ENCODE measurements around the gene FBXL16. TPM values are rescaled to one million over a fixed set of nuclear protein-coding genes. Genes with fewer than 3 reads are reported as not detected.
"Not testable (repeated sequence)": the region's sequence is repeated elsewhere in the genome, so short reads cannot be mapped to it uniquely, and the experiment has no call there.

The FBXL16 gene
- total RNA-seq, 1 experiment from 2014 or later, result 12.0 TPM

- DNase-seq (ENCODE audit: low read depth), result no peak
Observed at GRCh38 chr16:692356-693108, 13.1 kb downstream of the FBXL16 start.

- DNase-seq (ENCODE audit: low read depth), result not testable (repeated sequence)
Observed at GRCh38 chr16:691242-691641, 14.4 kb downstream of the FBXL16 start.

GRCh38 chr16:689175-689897 lies 16.3 kb downstream of the FBXL16 start:
- no peak for DNase-seq (ENCODE audit: low read depth)

GRCh38 chr16:687499-687898 lies 18.1 kb downstream of the FBXL16 start:
- no peak for DNase-seq (ENCODE audit: low read depth)

- no peak for DNase-seq (ENCODE audit: low read depth)
Observed at GRCh38 chr16:686459-687260, 18.9 kb downstream of the FBXL16 start.

GRCh38 chr16:685967-686366 lies 19.6 kb downstream of the FBXL16 start:
- DNase-seq (ENCODE audit: low read depth), result peak; percentile 49

GRCh38 chr16:684961-685696 lies 20.5 kb downstream of the FBXL16 start:
- DNase-seq (ENCODE audit: low read depth), result no peak

GRCh38 chr16:684071-684794 lies 21.4 kb downstream of the FBXL16 start, which contains the start of gene JMJD8:
JMJD8 (minus strand) TSS chr16:684334; CDS start chr16:684319, 15 bp downstream.
- peak; percentile 95 for DNase-seq (ENCODE audit: low read depth)

- DNase-seq (ENCODE audit: low read depth), result no peak
Observed at GRCh38 chr16:683396-684070, 22.1 kb downstream of the FBXL16 start.

GRCh38 chr16:682493-683395 lies 22.9 kb downstream of the FBXL16 start:
- no peak for DNase-seq (ENCODE audit: low read depth)

- peak; percentile 69 for DNase-seq (ENCODE audit: low read depth)
Observed at GRCh38 chr16:681746-682427, 23.7 kb downstream of the FBXL16 start.

- peak; percentile 63 for DNase-seq (ENCODE audit: low read depth)
Observed at GRCh38 chr16:680967-681745, 24.4 kb downstream of the FBXL16 start.

GRCh38 chr16:680625-680945 lies 25.0 kb downstream of the FBXL16 start:
- no peak for DNase-seq (ENCODE audit: low read depth)

- peak; percentile 78 for DNase-seq (ENCODE audit: low read depth)
Observed at GRCh38 chr16:679814-680624, 25.6 kb downstream of the FBXL16 start, which contains the start of gene STUB1. STUB1 (plus strand) TSS chr16:680410; CDS start chr16:680526, 116 bp downstream.

- DNase-seq (ENCODE audit: low read depth), result peak; percentile 49
Observed at GRCh38 chr16:678858-679813, 26.5 kb downstream of the FBXL16 start.
